GM12874 (cell line): Measurements from ENCODE around the gene CAMK2D.

Source experiments
- CTCF ChIP-seq: IDR thresholded peaks from 2 replicates; pipeline ENCODE4 v1.5.1; 2011; ENCODE audit warnings: low read depth, mild to moderate bottlenecking, control low read depth, low read length, moderate library complexity; ENCODE audit not compliant: insufficient read depth

CAMK2D gene

GRCh38 chr4:113643505-113643904, 118.0 kb downstream of the CAMK2D start:
- TF ChIP-seq CTCF: no peak

- no peak for TF ChIP-seq CTCF
Measured at GRCh38 chr4:113641025-113641431, 120.5 kb downstream of the CAMK2D start.

DNA sequence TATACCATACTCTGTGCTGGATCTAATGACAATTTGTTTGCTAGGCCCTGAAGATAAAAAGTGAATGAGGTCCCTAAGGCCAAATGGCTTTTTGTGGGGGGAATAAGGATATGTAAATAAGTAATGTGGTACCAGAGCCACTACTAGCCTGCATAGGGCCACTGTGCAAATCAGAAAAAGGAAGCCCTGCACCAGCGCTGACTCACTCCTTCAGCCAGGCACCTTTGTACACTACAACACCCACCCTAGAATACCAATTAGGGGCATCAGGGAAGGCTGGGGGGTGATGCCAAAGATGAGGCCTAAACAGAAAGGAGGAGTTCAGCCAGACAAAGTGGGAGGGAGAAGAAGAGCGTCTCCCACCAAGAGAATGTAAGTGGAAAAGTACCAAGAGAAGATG, 122.2 kb downstream of the CAMK2D start:
- no peak for TF ChIP-seq CTCF

DNA sequence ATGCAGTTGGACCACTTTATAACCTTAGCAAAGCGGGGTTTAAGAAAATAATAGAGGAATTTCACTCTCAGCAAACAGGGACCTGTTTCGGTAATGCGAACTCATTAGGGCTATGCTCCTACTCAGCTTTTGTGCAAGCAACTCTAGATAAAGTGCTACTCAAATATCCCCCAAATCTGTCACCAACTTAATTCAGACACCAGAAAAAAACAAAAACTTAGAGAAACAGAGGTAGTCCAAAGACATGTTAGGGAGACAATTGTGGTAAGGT, 123.0 kb downstream of the CAMK2D start:
- TF ChIP-seq CTCF: no peak

GRCh38 chr4:113637823-113638561, 123.5 kb downstream of the CAMK2D start:
- TF ChIP-seq CTCF: no peak

GRCh38 chr4:113637363-113637762, 124.2 kb downstream of the CAMK2D start:
- no peak for TF ChIP-seq CTCF

GRCh38 chr4:113636877-113637276, 124.7 kb downstream of the CAMK2D start:
- no peak for TF ChIP-seq CTCF

DNA sequence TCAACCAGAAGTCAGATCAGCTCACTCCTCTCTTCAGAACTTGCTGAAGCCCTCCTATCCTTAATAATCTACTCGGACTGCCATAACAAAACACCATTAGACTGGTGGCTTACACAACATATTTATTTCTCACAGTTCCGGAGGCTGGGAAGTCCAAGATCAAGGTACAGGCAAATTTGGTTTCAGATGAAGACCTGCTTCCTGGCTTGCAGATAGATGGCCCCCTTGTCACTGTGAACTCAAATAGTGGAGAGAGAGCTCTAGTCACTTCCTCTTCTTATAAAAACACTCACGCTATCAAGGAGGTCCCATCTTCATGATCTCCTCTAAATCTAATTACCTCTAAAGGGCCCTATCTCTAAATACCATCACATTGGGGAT, 125.1 kb downstream of the CAMK2D start:
- 0 out of 2 replicates have a peak, but pooled peaks have one; percentile 27 for TF ChIP-seq CTCF
